Measurements from ENCODE around the gene TLR6. TPM values are rescaled to one million over a fixed set of nuclear protein-coding genes. Genes with fewer than 3 reads are reported as not detected.

Gene TLR6
- total RNA-seq, 1 donor from 2014 or later: 12.4 TPM

DNA sequence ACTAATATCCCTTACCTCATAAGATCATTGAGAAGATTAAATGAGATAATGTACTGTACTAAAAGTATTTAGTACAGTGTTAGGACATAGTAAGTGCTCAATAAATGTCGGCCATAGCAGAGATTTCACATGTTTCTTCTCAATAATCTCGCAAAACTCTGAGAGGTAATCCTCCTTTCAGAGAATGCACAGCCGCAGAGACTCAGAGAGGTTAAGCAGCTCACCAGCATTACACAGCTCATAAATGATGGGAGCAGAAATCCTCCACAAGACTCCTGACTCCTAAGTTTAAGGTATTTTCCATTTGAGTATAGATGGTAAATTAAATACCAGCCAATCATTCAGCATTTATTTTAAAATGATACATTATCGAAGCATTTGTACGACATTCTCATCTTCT lies 45.6 kb upstream of the TLR6 start:
- Histone ChIP-seq H3K9me3 (no peaks in the 10 kb centered on the region), H3K27ac (no peak overlapping the region), H3K36me3 (peaks cover 43% of the 10 kb centered on the region), H3K4me3 (no peak overlapping the region), H3K4me1 (no peaks in the 10 kb centered on the region), H3K27me3 (ENCODE audit: low read depth) (no peaks in the 10 kb centered on the region)
- no peak for DNase-seq
- TF ChIP-seq, protein P1, sequence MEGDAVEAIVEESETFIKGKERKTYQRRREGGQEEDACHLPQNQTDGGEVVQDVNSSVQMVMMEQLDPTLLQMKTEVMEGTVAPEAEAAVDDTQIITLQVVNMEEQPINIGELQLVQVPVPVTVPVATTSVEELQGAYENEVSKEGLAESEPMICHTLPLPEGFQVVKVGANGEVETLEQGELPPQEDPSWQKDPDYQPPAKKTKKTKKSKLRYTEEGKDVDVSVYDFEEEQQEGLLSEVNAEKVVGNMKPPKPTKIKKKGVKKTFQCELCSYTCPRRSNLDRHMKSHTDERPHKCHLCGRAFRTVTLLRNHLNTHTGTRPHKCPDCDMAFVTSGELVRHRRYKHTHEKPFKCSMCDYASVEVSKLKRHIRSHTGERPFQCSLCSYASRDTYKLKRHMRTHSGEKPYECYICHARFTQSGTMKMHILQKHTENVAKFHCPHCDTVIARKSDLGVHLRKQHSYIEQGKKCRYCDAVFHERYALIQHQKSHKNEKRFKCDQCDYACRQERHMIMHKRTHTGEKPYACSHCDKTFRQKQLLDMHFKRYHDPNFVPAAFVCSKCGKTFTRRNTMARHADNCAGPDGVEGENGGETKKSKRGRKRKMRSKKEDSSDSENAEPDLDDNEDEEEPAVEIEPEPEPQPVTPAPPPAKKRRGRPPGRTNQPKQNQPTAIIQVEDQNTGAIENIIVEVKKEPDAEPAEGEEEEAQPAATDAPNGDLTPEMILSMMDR (IDR thresholded peaks at IDR 0.05): no peak
- intact Hi-C loops (cut with DNase I): no loop called here
- no peak for ATAC-seq

DNA sequence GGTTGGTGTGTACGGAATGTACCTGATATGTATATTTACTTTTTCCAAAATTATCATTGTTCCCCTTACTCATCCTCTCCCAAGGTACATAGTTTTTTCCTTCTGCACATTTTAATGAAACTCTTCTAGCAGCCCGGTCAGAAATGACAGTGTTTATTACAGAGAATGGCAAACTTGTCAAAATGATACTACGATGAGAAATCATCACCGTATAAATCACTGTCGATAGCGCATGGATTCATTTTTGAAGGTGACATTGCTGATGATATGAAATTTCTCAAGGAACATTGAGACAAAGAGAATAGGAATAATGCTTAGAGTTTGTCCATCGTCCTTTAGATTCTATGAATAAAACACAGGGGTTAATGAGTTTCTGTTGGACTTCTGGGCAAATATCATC lies 41.6 kb upstream of the TLR6 start:
- Histone ChIP-seq H3K27ac (no peak overlapping the region), H3K4me1 (no peaks in the 10 kb centered on the region), H3K36me3 (peaks cover 39% of the 10 kb centered on the region), H3K9me3 (no peaks in the 10 kb centered on the region), H3K27me3 (ENCODE audit: low read depth) (no peaks in the 10 kb centered on the region), H3K4me3 (no peak overlapping the region)
- TF ChIP-seq, protein P1 (IDR thresholded peaks at IDR 0.05): no peak
- DNase-seq: no peak
- no peak for ATAC-seq
- intact Hi-C loops (cut with DNase I): no loop called here

DNA sequence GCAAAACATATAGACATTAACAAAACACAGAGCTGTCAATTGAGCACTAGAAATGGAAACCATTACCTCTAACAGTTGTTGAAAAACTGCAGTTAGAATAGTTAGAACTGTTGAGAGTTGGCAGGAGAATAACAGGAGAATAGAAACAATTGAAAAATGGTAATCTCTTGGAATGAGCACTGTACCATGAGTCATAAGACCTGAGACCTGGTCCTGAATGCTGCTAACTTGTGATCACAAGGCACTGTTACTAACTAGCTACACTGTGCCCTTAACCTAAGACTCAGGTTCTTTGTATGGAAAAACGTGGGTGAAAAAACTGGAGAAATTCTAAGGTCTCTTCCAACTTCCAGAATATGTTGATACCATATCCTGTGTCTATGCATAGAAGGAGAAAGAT lies 40.3 kb upstream of the TLR6 start:
- intact Hi-C loops (cut with DNase I): no loop called here
- no peaks in the 10 kb centered on the region for H3K4me1 ChIP-seq
- DNase-seq (no peak), ATAC-seq (no peak)
- no peak overlapping the region for H3K4me3 ChIP-seq
- H3K9me3 ChIP-seq: no peaks in the 10 kb centered on the region
- no peak overlapping the region for H3K27ac ChIP-seq
- peaks cover 52% of the 10 kb centered on the region for H3K36me3 ChIP-seq
- no peaks in the 10 kb centered on the region for H3K27me3 ChIP-seq (ENCODE audit: low read depth)
- TF ChIP-seq, protein P1 (IDR thresholded peaks at IDR 0.05): no peak

DNA sequence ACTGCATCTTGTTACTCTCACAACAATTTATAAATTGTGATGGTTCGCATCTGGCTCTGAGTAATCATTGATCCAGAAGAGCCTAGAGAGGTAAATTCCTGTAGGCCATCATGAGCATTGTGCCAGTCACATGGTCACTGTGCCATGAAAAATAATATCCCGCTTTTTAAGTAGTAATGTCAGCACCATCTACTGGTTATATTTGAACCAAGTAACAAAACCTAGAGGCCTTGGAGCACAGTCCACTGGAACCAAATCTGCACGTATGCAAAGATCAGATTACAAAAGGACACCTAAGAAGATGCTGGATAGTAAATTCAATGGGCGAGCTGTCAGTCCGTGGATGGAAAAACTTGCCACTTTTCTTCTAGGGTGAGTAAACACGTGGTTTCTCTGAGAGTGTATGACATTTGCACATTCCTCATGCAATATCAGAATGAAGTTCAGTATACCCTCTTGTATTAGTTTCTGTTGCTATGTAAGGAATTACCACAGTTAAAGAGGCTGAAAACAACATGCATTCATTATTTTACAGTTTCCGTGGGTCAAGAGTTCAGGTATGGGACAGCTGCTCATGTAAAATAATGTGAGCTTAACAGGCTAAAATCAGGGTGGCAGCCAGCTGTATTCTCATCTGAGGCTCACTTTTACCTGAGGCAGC lies 37.8 kb upstream of the TLR6 start:
- no peak for DNase-seq
- Histone ChIP-seq H3K27ac (no peak overlapping the region), H3K4me3 (no peak overlapping the region), H3K9me3 (no peaks in the 10 kb centered on the region), H3K36me3 (peaks cover 49% of the 10 kb centered on the region), H3K27me3 (ENCODE audit: low read depth) (no peaks in the 10 kb centered on the region), H3K4me1 (peaks cover 5% of the 10 kb centered on the region)
- intact Hi-C loops (cut with DNase I): no loop called here
- no peak for ATAC-seq
- TF ChIP-seq, protein P1 (IDR thresholded peaks at IDR 0.05): no peak

DNA sequence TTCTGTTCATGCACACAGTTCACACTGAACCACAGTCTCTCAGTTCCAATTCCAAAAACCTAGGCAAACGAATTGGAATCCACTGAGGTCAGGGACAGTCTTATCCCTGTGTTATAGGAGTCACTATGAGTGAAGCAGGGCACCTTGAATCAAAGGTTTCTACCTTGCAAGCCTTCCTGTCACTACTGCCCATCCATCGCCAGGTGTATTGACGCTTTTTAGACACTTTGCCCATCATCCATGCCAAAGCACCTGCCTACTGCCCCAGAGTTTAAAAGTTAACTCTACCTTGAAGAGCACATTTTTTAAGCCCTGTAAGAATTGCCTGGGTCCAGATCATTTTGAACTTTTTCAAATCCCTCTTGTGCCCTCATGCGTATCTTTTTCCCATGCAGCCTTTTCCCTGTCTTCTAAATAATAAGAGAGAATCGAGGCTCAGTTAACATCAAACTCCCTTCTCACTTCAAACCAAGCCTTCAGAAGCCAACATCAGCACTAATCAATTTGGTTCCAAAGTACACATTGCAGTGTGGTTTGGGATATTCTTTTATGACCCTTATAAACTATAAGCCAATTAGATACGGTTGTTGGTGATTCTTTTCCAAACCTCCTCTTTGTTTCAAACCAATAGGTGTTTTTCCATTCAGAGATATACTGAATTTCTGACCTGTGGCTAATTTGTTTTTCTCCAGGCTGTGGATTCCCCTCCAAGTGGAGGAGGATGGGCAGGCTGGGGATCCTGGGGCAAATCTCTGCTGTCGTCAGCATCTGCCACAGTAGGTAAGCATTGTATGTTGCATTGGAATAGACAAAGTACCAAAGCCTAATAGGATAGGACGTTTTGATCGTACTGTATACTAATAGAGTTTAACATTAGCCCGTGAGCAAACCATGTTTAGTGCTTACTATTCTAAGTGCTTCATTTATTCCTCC lies 34.7 kb upstream of the TLR6 start:
- peaks cover 33% of the 10 kb centered on the region for H3K36me3 ChIP-seq
- DNase-seq: no peak
- TF ChIP-seq, protein P1 (IDR thresholded peaks at IDR 0.05): no peak
- intact Hi-C loops (cut with DNase I): no loop called here
- no peaks in the 10 kb centered on the region for H3K27me3 ChIP-seq (ENCODE audit: low read depth)
- peaks cover 15% of the 10 kb centered on the region for H3K4me1 ChIP-seq
- H3K9me3 ChIP-seq: no peaks in the 10 kb centered on the region
- no peak overlapping the region for H3K4me3 ChIP-seq
- no peak for ATAC-seq
- H3K27ac ChIP-seq: no peak overlapping the region
